HG02763 (cell line): ENCODE data around the gene ZNF182.
"Not testable (repeated sequence)": the region's sequence is repeated elsewhere in the genome, so short reads cannot be mapped to it uniquely, and the experiment has no call there.

Experiments
- ATAC-seq: cut with Tn5 transposase; IDR thresholded peaks from one replicate; pipeline ENCODE4 v1.9.1; 2021; ENCODE audit warnings: mild to moderate bottlenecking, moderate library complexity; ENCODE audit not compliant: unreplicated experiment

The ZNF182 gene

GRCh38 chrX:48003758-48004457 is at the start of gene ZNF182:
Gene ZNF182, minus strand, starts transcription at chrX:48003989. Its CDS starts 1,380 bp downstream, at chrX:48002609.
- ATAC-seq, result peak; percentile 90

GRCh38 chrX:48046846-48047245 is 43.1 kb upstream of the ZNF182 start:
- ATAC-seq, result no peak

- no peak for ATAC-seq
Measured at GRCh38 chrX:48045410-48046311, 41.9 kb upstream of the ZNF182 start.

GRCh38 chrX:48043056-48043455 is 39.3 kb upstream of the ZNF182 start:
- ATAC-seq, result no peak

- no peak for ATAC-seq
Measured at GRCh38 chrX:48035891-48036290, 32.1 kb upstream of the ZNF182 start.

- ATAC-seq, result not testable (repeated sequence)
Measured at GRCh38 chrX:48030641-48031173, 26.9 kb upstream of the ZNF182 start.

DNA sequence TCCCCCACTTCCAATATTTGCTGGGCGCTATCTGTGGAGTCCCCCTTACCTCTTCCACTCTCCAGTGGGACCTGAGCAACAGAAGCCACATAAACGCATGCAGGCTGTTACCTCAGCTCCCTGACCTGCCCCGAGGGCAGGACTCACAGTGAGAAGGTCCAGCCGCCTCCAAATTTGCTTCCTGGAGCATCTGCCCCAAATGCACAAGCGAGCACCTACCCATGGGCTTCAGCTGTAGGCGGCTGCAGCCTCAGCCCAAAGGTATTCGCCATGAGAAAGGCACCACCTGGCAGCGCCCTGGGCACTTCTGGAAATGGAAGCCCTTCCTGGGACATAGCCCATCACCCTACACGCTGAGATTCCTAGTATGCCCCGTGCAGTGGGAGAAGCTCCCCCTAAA is 26.4 kb upstream of the ZNF182 start:
- no peak for ATAC-seq

DNA sequence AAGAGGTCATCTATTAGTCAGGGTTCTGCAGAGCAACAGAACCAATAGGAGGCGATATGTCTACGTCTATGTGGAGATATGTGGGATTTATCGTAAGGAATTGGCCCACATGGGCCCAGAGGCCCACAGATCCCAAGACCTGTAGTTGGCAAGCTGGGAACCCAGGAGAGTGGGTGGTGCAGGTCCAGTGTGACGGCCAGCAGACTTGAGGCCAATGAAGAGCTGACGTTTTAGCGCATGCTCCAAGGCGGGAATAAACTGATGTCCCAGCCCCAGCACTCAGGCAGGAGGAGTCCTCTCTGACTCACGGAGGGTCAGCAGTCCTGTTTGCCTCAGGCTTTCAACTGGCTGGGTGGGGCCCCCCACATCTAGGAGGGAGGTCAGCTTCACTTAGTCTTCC is 24.3 kb upstream of the ZNF182 start:
- no peak for ATAC-seq

GRCh38 chrX:48027545-48027944 is 23.8 kb upstream of the ZNF182 start:
- not testable (repeated sequence) for ATAC-seq

DNA sequence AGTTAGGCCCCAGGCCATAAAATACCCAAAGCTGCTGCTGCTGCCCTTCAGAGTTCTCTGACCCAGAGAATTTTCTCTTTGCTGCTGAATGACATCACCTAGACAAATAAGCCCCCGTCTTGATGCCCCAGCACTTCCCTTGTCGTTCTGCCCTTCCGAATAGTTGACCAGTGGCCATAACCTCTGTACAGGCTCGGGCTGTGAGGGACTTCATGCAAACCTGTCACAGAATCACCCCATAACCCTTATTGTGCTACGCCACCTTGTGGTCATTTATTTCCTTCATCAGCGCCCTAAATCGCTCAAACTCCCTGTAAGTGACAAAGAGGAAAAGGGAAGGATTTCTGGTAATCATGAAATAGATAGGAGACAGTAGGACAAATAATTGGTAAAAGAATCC is 21.8 kb upstream of the ZNF182 start:
- peak; percentile 39 for ATAC-seq

- no peak for ATAC-seq
Measured at GRCh38 chrX:48022738-48023137, 18.9 kb upstream of the ZNF182 start.

GRCh38 chrX:48022100-48022499 is 18.3 kb upstream of the ZNF182 start:
- no peak for ATAC-seq

- ATAC-seq, result no peak
Measured at GRCh38 chrX:48021026-48021900, 17.5 kb upstream of the ZNF182 start.

DNA sequence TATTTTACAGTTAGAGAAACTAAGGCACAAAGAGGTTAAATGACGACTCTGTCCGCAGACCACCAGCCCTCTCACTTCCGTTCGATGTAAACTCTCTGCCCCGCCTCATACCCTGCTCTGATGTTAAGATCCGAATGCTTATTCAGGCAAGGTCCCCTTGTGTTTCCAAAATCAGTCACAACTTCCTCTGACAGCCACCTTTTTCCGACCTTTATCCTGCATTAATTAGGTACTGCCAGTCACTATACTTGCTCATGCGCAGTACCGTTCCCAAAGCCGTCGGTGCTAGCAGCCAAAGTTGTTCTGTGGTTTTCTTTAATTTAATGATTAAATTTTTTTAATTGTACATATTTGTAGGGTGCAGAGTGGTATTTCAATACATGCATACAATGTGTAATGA is 16.7 kb upstream of the ZNF182 start:
- ATAC-seq, result not testable (repeated sequence)

- not testable (repeated sequence) for ATAC-seq
Measured at GRCh38 chrX:48019892-48020291, 16.1 kb upstream of the ZNF182 start.

DNA sequence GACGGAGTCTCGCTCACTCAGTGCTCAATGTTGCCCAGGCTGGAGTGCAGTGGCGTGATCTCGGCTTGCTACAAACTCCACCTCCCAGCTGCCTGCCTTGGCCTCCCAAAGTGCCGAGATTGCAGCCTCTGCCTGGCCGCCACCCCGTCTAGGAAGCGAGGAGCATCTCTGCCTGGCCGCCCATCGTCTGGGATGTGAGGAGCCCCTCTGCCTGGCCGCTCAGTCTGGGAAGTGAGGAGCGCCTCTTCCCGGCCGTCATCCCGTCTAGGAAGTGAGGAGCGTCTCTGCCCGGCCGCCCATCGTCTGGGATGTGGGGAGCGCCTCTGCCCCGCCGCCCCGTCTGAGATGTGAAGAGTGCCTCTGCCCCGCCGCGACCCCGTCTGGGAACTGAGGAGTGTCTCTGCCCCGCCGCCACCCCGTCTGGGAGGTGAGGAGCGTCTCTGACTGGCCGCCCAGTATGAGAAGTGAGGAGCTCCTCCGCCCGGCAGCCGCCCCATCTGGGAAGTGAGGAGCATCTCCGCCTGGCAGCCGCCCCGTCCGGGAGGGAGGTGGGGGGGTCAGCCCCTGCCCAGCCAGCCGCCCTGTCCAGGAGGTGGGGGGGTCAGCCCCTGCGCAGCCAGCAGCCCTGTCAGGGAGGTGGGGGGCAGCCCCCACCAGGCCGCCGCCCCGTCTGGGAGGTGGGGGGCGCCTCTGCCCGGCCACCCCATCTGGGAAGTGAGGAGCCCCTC is 13.0 kb upstream of the ZNF182 start:
- not testable (repeated sequence) for ATAC-seq

- not testable (repeated sequence) for ATAC-seq
Measured at GRCh38 chrX:48009445-48009960, 5.7 kb upstream of the ZNF182 start.

DNA sequence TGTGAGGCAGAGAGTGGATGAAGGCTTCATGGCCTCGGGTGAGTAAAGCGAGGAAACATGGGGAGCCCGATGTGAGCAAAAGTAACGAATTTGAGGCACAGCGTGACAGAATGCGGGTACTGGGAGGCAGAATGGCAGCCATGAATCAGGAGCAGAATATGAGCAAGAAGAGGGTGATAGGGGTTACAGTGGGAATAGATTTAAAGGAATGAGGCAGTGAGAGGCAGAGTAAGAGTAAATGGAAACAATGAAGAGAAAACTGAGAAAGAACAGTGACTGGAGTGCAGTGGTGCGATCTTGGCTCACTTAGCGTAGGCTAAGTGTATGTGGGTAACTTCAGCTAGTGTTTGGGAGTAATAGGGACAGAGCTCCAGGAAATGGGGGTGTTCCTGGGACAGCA is 2.9 kb upstream of the ZNF182 start, which contains the start of gene SPACA5:
SPACA5 (plus strand) TSS at position 301 of the 400 bp plus-strand sequence. CDS start 815 bp downstream, outside the sequence.
- not testable (repeated sequence) for ATAC-seq

DNA sequence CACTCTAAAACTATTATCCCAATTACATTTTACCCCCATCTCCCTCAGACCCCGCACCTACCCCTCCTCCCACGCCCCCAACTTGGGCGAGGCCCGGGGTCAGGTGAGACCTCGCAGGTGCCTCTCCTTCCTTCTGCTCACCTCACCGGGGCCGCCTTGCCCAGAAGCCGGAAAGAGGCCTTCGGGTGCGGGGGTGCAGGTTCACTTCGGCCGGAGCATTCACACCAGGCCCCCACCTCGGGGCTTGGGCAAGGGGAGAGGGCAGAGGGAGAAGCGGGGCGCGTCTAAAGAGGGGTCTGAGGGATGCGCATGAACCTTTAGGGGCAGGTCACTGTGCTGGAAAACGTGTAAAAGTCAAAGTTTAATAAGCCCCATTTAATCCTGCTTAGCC is 427 bp downstream of the ZNF182 start:
- ATAC-seq, result no peak

DNA sequence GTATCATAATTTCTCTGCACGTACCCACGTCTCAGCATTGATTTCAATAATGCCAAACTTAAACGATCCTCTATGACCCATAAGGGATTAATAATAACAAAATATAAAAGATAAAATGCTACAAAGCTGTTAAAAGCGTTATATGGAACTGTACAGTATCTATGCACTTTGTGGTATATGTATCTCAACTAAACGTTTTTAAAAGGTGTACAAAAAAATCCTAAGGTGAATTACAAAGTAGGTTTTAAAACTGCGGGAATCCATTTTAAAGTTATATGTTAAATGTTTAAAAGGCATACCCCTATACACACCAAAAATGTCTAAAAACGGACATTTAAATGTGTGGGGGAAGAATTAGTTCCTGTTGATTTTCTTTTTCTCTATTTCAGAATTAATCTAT is 860 bp downstream of the ZNF182 start:
- no peak for ATAC-seq
